Neuronal stem cell (in vitro differentiated cells): ENCODE data around the gene SERPINA9.
A peak's percentile ranks its signal among the peaks of the same experiment; 100 is the strongest.

Source experiments
- DNase-seq: peaks from one replicate; pipeline ENCODE4 v3.0.0-alpha.2; 2013; ENCODE audit warnings: low spot score
- H2AFZ ChIP-seq: one replicate; pipeline ENCODE4 v1.6.1; 2013; ENCODE audit warnings: mild to moderate bottlenecking, low read length, inconsistent platforms
- H2AK5ac ChIP-seq: 2 replicates; pipeline ENCODE4 v1.6.1; 2013; ENCODE audit warnings: low read depth, mild to moderate bottlenecking, inconsistent platforms, low read length, moderate library complexity, mixed read lengths
- H2BK120ac ChIP-seq: 2 replicates; pipeline ENCODE4 v1.6.1; 2013; ENCODE audit warnings: low read depth, mild to moderate bottlenecking, inconsistent platforms, low read length, moderate library complexity, mixed read lengths
- H2BK12ac ChIP-seq: one replicate; pipeline ENCODE4 v1.6.1; 2013; ENCODE audit warnings: low read length, inconsistent platforms
- H2BK15ac ChIP-seq: 2 replicates; pipeline ENCODE4 v1.6.1; 2013; ENCODE audit warnings: mild to moderate bottlenecking, low read length, inconsistent platforms, mixed read lengths
- H2BK5ac ChIP-seq: one replicate; pipeline ENCODE4 v1.6.1; 2013; ENCODE audit warnings: inconsistent platforms, mild to moderate bottlenecking, low read length, moderate library complexity
- H3K14ac ChIP-seq: one replicate; pipeline ENCODE4 v1.6.1; 2013; ENCODE audit warnings: low read length, inconsistent platforms
- H3K18ac ChIP-seq: 2 replicates; pipeline ENCODE4 v1.6.1; 2013; ENCODE audit warnings: low read length, inconsistent platforms
- H3K23ac ChIP-seq: 2 replicates; pipeline ENCODE4 v1.6.1; 2013; ENCODE audit warnings: low read depth, mild to moderate bottlenecking, mixed read lengths, low read length, inconsistent platforms; ENCODE audit not compliant: poor library complexity
- H3K27ac ChIP-seq: replicated peaks from 3 replicates; pipeline ENCODE4 v1.5.1; 2013; ENCODE audit warnings: low read length, inconsistent platforms
- H3K27me3 ChIP-seq, 3 experiments: 2 replicates each; pipeline ENCODE4 v1.6.1; 2013; ENCODE audit warnings: low read length in 3 of 3, mild to moderate bottlenecking in 2 of 3, inconsistent platforms in 1 of 3, low read depth in 1 of 3, mixed read lengths in 1 of 3, moderate library complexity in 1 of 3; ENCODE audit not compliant: control insufficient read depth in 3 of 3, insufficient read depth in 3 of 3
- H3K36me3 ChIP-seq, 2 donors: replicated peaks in 1 of 2; 2 replicates each; pipeline ENCODE4 v1.6.1; 2013; ENCODE audit warnings: low read length in 2 of 2; ENCODE audit not compliant: control insufficient read depth in 2 of 2, insufficient read depth in 2 of 2
- H3K4ac ChIP-seq: 2 replicates; pipeline ENCODE4 v1.6.1; 2013; ENCODE audit warnings: inconsistent platforms, mild to moderate bottlenecking, low read length, moderate library complexity
- H3K4me1 ChIP-seq, 2 donors: 1 replicate in 1 of 2; 2 replicates in 1 of 2; pipeline ENCODE4 v1.6.1; 2013; ENCODE audit warnings: low read length in 2 of 2, low read depth in 1 of 2; ENCODE audit not compliant: control insufficient read depth in 2 of 2, insufficient read depth in 1 of 2
- H3K4me2 ChIP-seq: one replicate; pipeline ENCODE4 v1.6.1; 2013; ENCODE audit warnings: mild to moderate bottlenecking, low read length, inconsistent platforms; ENCODE audit not compliant: insufficient read depth, poor library complexity, severe bottlenecking
- H3K4me3 ChIP-seq, 2 donors: 2 replicates each; pipeline ENCODE4 v1.5.1; 2013; ENCODE audit warnings: low read length in 2 of 2, mild to moderate bottlenecking in 2 of 2, inconsistent platforms in 1 of 2, moderate library complexity in 1 of 2
- H3K79me1 ChIP-seq: one replicate; pipeline ENCODE4 v1.6.1; 2013; ENCODE audit warnings: low read depth, mild to moderate bottlenecking, inconsistent platforms, low read length, moderate library complexity
- H3K9ac ChIP-seq: one replicate; pipeline ENCODE4 v1.6.1; 2013; ENCODE audit warnings: mild to moderate bottlenecking, low read depth, low read length, inconsistent platforms; ENCODE audit not compliant: poor library complexity
- H3K9me3 ChIP-seq, 2 donors: replicated peaks in 1 of 2; 2 replicates each; pipeline versions ENCODE3 to v1.6.1; 2013; ENCODE audit warnings: low read length in 2 of 2, mild to moderate bottlenecking in 2 of 2, inconsistent platforms in 1 of 2, low read depth in 1 of 2, mixed read lengths in 1 of 2, moderate library complexity in 1 of 2; ENCODE audit not compliant: control insufficient read depth in 2 of 2, insufficient read depth in 1 of 2
- H4K8ac ChIP-seq: one replicate; pipeline ENCODE4 v1.6.1; 2013; ENCODE audit warnings: low read depth, mild to moderate bottlenecking, inconsistent platforms, low read length, moderate library complexity
- H4K91ac ChIP-seq: one replicate; pipeline ENCODE4 v1.6.1; 2013; ENCODE audit warnings: low read length, low read depth, mild to moderate bottlenecking, inconsistent platforms; ENCODE audit not compliant: poor library complexity
- WGBS, 2 donors: extraction: QIAGEN DNeasy Blood & Tissue Kit; methylation state at CpG; one replicate each; pipeline ENCODE4 v1.1.7; 2013; ENCODE audit warnings: missing lambda C conversion rate in 2 of 2, mixed read lengths in 1 of 2; ENCODE audit not compliant: insufficient read length in 2 of 2, insufficient replicate concordance in 1 of 2; ENCODE audit errors: extremely low coverage in 2 of 2; 5-methylcytosine and 5-hydroxymethylcytosine counted together

SERPINA9 gene

GRCh38 chr14:94505641-94506040, 29.6 kb upstream of the SERPINA9 start:
- no CpG with 5 or more reads among the region's 8 CpGs for WGBS, 2 donors
- Histone ChIP-seq H3K4me1 (no peaks in the 10 kb centered on the region), H3K9me3 (no peaks in the 10 kb centered on the region), H3K4ac (no peak overlapping the region), H2BK5ac (no peak overlapping the region), H3K27ac (no peak overlapping the region), H2AFZ (no peak overlapping the region), H2AK5ac (peak overlapping the region; percentile 57), H2BK120ac (no peak overlapping the region), H3K4me3 (no peak overlapping the region), H3K18ac (peak overlapping the region; percentile 7), H3K79me1 (no peaks in the 10 kb centered on the region), H2BK15ac (no peak overlapping the region), H4K8ac (no peak overlapping the region), H3K14ac (no peak overlapping the region), H3K9ac (no peak overlapping the region), H4K91ac (no peak overlapping the region), H3K4me2 (no peak overlapping the region), H3K36me3 (no peaks in the 10 kb centered on the region), H2BK12ac (no peak overlapping the region), H3K23ac (peak overlapping the region; percentile 23), H3K27me3 (no peaks in the 10 kb centered on the region)
- no peak for DNase-seq

DNA sequence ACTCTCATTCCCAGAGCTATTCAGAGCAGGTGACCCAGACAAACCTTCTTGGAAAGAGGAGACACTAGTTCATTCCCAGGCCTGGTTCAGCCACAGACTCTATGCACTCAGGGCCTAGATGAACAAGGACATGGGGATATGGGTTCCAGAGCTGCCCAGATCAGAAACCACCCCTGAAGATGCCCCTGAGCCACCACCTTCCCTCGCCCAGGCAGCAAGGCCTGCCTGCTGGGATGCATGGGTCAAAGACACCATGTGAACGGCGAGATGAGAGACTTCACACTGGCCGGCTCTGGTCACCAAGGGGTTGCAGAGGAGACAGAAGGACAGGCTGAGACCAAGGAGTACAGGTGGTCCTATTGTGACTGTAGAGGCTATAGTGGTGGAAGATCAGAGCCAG, 29.2 kb upstream of the SERPINA9 start:
- DNase-seq = no peak
- no peak overlapping the region for H4K91ac ChIP-seq
- no peak overlapping the region for H3K4me3 ChIP-seq
- no peak overlapping the region for H3K4ac ChIP-seq
- no peak overlapping the region for H4K8ac ChIP-seq
- no peaks in the 10 kb centered on the region for H3K9me3 ChIP-seq
- H2BK15ac ChIP-seq = no peak overlapping the region
- peak overlapping the region; percentile 57 for H2AK5ac ChIP-seq
- H3K4me2 ChIP-seq = no peak overlapping the region
- H3K18ac ChIP-seq = peak overlapping the region; percentile 7
- no peak overlapping the region for H2BK12ac ChIP-seq
- no peak overlapping the region for H3K27ac ChIP-seq
- H3K23ac ChIP-seq = no peak overlapping the region
- H3K9ac ChIP-seq = no peak overlapping the region
- H3K27me3 ChIP-seq = no peaks in the 10 kb centered on the region
- H2BK120ac ChIP-seq = no peak overlapping the region
- no peaks in the 10 kb centered on the region for H3K4me1 ChIP-seq
- WGBS, 2 donors = no CpG with 5 or more reads among the region's 4 CpGs
- no peak overlapping the region for H2BK5ac ChIP-seq
- no peaks in the 10 kb centered on the region for H3K36me3 ChIP-seq
- H3K79me1 ChIP-seq = no peaks in the 10 kb centered on the region
- no peak overlapping the region for H2AFZ ChIP-seq
- H3K14ac ChIP-seq = no peak overlapping the region

- no peak overlapping the region for H2BK15ac ChIP-seq
- no peak overlapping the region for H4K8ac ChIP-seq
- DNase-seq = no peak
- H3K18ac ChIP-seq = no peak overlapping the region
- no peak overlapping the region for H3K23ac ChIP-seq
- H3K27ac ChIP-seq = no peak overlapping the region
- no peak overlapping the region for H2BK5ac ChIP-seq
- H3K14ac ChIP-seq = no peak overlapping the region
- H2AFZ ChIP-seq = no peak overlapping the region
- no peak overlapping the region for H3K4me2 ChIP-seq
- no peaks in the 10 kb centered on the region for H3K36me3 ChIP-seq
- H3K4ac ChIP-seq = no peak overlapping the region
- H3K79me1 ChIP-seq = no peaks in the 10 kb centered on the region
- H3K9me3 ChIP-seq = no peaks in the 10 kb centered on the region
- no CpG with 5 or more reads among the region's 16 CpGs for WGBS, 2 donors
- no peaks in the 10 kb centered on the region for H3K27me3 ChIP-seq
- H3K4me1 ChIP-seq = no peaks in the 10 kb centered on the region
- no peak overlapping the region for H2BK12ac ChIP-seq
- no peak overlapping the region for H3K4me3 ChIP-seq
- H2BK120ac ChIP-seq = no peak overlapping the region
- no peak overlapping the region for H4K91ac ChIP-seq
- no peak overlapping the region for H2AK5ac ChIP-seq
- H3K9ac ChIP-seq = no peak overlapping the region
Observed at GRCh38 chr14:94501588-94502516, 25.9 kb upstream of the SERPINA9 start.

GRCh38 chr14:94500264-94500663, 24.3 kb upstream of the SERPINA9 start:
- Histone ChIP-seq H3K18ac (peak overlapping the region; percentile 0), H2BK5ac (no peak overlapping the region)

More at GRCh38 chr14:94500264-94500663, 24.3 kb upstream of the SERPINA9 start:
- no peak overlapping the region for H3K27ac ChIP-seq
- no peaks in the 10 kb centered on the region for H3K9me3 ChIP-seq
- H2BK15ac ChIP-seq = no peak overlapping the region
- H3K4ac ChIP-seq = no peak overlapping the region
- H3K23ac ChIP-seq = no peak overlapping the region
- H3K79me1 ChIP-seq = no peaks in the 10 kb centered on the region
- H3K36me3 ChIP-seq = no peaks in the 10 kb centered on the region
- no peaks in the 10 kb centered on the region for H3K4me1 ChIP-seq
- H2AK5ac ChIP-seq = no peak overlapping the region
- no peak overlapping the region for H3K9ac ChIP-seq
- 100% methylated on average over 1 of the region's 3 CpGs; no CpG with 5 or more reads in 1 of the 2 donors for WGBS, 2 donors
- no peaks in the 10 kb centered on the region for H3K27me3 ChIP-seq
- H2AFZ ChIP-seq = no peak overlapping the region
- H4K91ac ChIP-seq = no peak overlapping the region
- H3K4me3 ChIP-seq = no peak overlapping the region
- H2BK120ac ChIP-seq = no peak overlapping the region
- DNase-seq = no peak
- H3K14ac ChIP-seq = no peak overlapping the region
- no peak overlapping the region for H2BK12ac ChIP-seq
- no peak overlapping the region for H3K4me2 ChIP-seq
- H4K8ac ChIP-seq = no peak overlapping the region
